Measurements from ENCODE around the gene CASS4.

- TF ChIP-seq POLR2A (IDR thresholded peaks at IDR 0.05; ENCODE audit: low read depth, low read length), result no peak
- TF ChIP-seq, protein P1, sequence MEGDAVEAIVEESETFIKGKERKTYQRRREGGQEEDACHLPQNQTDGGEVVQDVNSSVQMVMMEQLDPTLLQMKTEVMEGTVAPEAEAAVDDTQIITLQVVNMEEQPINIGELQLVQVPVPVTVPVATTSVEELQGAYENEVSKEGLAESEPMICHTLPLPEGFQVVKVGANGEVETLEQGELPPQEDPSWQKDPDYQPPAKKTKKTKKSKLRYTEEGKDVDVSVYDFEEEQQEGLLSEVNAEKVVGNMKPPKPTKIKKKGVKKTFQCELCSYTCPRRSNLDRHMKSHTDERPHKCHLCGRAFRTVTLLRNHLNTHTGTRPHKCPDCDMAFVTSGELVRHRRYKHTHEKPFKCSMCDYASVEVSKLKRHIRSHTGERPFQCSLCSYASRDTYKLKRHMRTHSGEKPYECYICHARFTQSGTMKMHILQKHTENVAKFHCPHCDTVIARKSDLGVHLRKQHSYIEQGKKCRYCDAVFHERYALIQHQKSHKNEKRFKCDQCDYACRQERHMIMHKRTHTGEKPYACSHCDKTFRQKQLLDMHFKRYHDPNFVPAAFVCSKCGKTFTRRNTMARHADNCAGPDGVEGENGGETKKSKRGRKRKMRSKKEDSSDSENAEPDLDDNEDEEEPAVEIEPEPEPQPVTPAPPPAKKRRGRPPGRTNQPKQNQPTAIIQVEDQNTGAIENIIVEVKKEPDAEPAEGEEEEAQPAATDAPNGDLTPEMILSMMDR (IDR thresholded peaks at IDR 0.05; ENCODE audit: extremely low read depth in 1 of 2, insufficient read depth in 1 of 2, low read depth in 1 of 2, low read length in 2 of 2), result no peak
Measured at GRCh38 chr20:56445130-56445529, 33.1 kb downstream of the CASS4 start.
